NT2/D1 (cell line): ENCODE results near the gene SPTSSA.

Source experiments
- DNase-seq: peaks from one replicate; pipeline ENCODE4 v3.0.0-alpha.2; 2011; ENCODE audit warnings: low read depth, low spot score
- H3K27me3 ChIP-seq: 2 replicates; pipeline ENCODE4 v1.6.0; 2011; ENCODE audit warnings: mild to moderate bottlenecking; ENCODE audit not compliant: insufficient read length, insufficient read depth
- H3K36me3 ChIP-seq: 2 replicates; pipeline ENCODE4 v1.6.1; 2011; ENCODE audit warnings: mild to moderate bottlenecking, low read length, mixed read lengths; ENCODE audit not compliant: insufficient read depth, insufficient read length
- H3K4me1 ChIP-seq: 2 replicates; pipeline ENCODE4 v1.5.1; 2011; ENCODE audit not compliant: insufficient read depth, insufficient read length
- H3K4me3 ChIP-seq: 2 replicates; pipeline ENCODE4 v1.5.1; 2011; ENCODE audit warnings: low read depth; ENCODE audit not compliant: insufficient read length
- H3K9ac ChIP-seq: 2 replicates; pipeline ENCODE4 v1.6.0; 2011; ENCODE audit warnings: low read depth; ENCODE audit not compliant: insufficient read length
- H3K9me3 ChIP-seq: 2 replicates; pipeline ENCODE4 v1.5.1; 2011; ENCODE audit warnings: mild to moderate bottlenecking, low read length; ENCODE audit not compliant: insufficient read depth
- SUZ12 ChIP-seq: IDR thresholded peaks from 2 replicates; pipeline ENCODE4 v1.6.1; 2011; ENCODE audit not compliant: insufficient read length, insufficient read depth; ENCODE audit errors: extremely low read depth
- YY1 ChIP-seq: IDR thresholded peaks from 2 replicates; pipeline ENCODE4 v1.6.1; 2011; ENCODE audit not compliant: insufficient read length, insufficient read depth
- ZNF274 ChIP-seq: IDR thresholded peaks from 2 replicates; pipeline ENCODE4 v1.6.1; 2011; ENCODE audit warnings: mild to moderate bottlenecking, low read depth, low read length

SPTSSA gene

GRCh38 chr14:34470319-34470718, 8.3 kb upstream of the SPTSSA start:
- Histone ChIP-seq H3K9me3 (no peaks in the 10 kb centered on the region), H3K27me3 (no peaks in the 10 kb centered on the region), H3K4me3 (no peak overlapping the region), H3K36me3 (no peaks in the 10 kb centered on the region), H3K9ac (no peak overlapping the region), H3K4me1 (no peaks in the 10 kb centered on the region)
- no peak for DNase-seq
- no peak for TF ChIP-seq SUZ12
- TF ChIP-seq ZNF274: no peak
- TF ChIP-seq YY1: no peak

- Histone ChIP-seq H3K4me3 (no peak overlapping the region), H3K36me3 (no peaks in the 10 kb centered on the region), H3K27me3 (no peaks in the 10 kb centered on the region), H3K9me3 (no peaks in the 10 kb centered on the region), H3K9ac (no peak overlapping the region), H3K4me1 (no peaks in the 10 kb centered on the region)
- no peak for DNase-seq
- TF ChIP-seq SUZ12 (no peak), YY1 (no peak), ZNF274 (no peak)
These were observed 4.7 kb upstream of the SPTSSA start for GRCh38 chr14:34466691-34467090.

GRCh38 chr14:34465069-34465859, 3.2 kb upstream of the SPTSSA start:
- H3K9me3 ChIP-seq: no peaks in the 10 kb centered on the region
- TF ChIP-seq YY1 (no peak), ZNF274 (no peak), SUZ12 (no peak)
- no peak for DNase-seq
- no peak overlapping the region for H3K4me3 ChIP-seq
- H3K36me3 ChIP-seq: no peaks in the 10 kb centered on the region
- H3K27me3 ChIP-seq: no peaks in the 10 kb centered on the region
- no peak overlapping the region for H3K9ac ChIP-seq
- H3K4me1 ChIP-seq: no peaks in the 10 kb centered on the region

GRCh38 chr14:34463598-34463961, 1.5 kb upstream of the SPTSSA start:
- Histone ChIP-seq H3K27me3 (no peaks in the 10 kb centered on the region), H3K9me3 (no peaks in the 10 kb centered on the region), H3K4me3 (no peak overlapping the region), H3K36me3 (no peaks in the 10 kb centered on the region), H3K9ac (no peak overlapping the region), H3K4me1 (no peaks in the 10 kb centered on the region)
- no peak for DNase-seq
- TF ChIP-seq YY1 (no peak), SUZ12 (no peak), ZNF274 (no peak)

GRCh38 chr14:34461334-34462131, 507 bp downstream of the SPTSSA start:
- H3K36me3 ChIP-seq: peaks cover 3% of the 10 kb centered on the region
- TF ChIP-seq YY1: no peak
- no peak for TF ChIP-seq ZNF274
- TF ChIP-seq SUZ12: no peak
- no peaks in the 10 kb centered on the region for H3K4me1 ChIP-seq
- no peaks in the 10 kb centered on the region for H3K9me3 ChIP-seq
- peak; percentile 36 for DNase-seq
- H3K27me3 ChIP-seq: no peaks in the 10 kb centered on the region
- H3K9ac ChIP-seq: peak overlapping the region; percentile 80
- peak overlapping the region; percentile 53 for H3K4me3 ChIP-seq

GRCh38 chr14:34460841-34461240, 1.2 kb downstream of the SPTSSA start:
- Histone ChIP-seq H3K36me3 (peaks cover 7% of the 10 kb centered on the region), H3K27me3 (no peaks in the 10 kb centered on the region), H3K4me3 (peak overlapping the region; percentile 53), H3K9me3 (no peaks in the 10 kb centered on the region), H3K9ac (peak overlapping the region; percentile 23), H3K4me1 (no peaks in the 10 kb centered on the region)
- DNase-seq: no peak
- no peak for TF ChIP-seq SUZ12
- no peak for TF ChIP-seq ZNF274
- no peak for TF ChIP-seq YY1

- Histone ChIP-seq H3K27me3 (no peaks in the 10 kb centered on the region), H3K9me3 (no peaks in the 10 kb centered on the region), H3K9ac (peak overlapping the region; percentile 23), H3K36me3 (peaks cover 13% of the 10 kb centered on the region), H3K4me1 (no peaks in the 10 kb centered on the region), H3K4me3 (peak overlapping the region; percentile 53)
- no peak for TF ChIP-seq SUZ12
- no peak for TF ChIP-seq YY1
- TF ChIP-seq ZNF274: no peak
- no peak for DNase-seq
These were observed 1.7 kb downstream of the SPTSSA start for GRCh38 chr14:34460295-34460694.
